ENCODE measurements around the gene CYB561.

GRCh38 chr17:63419398-63419797, 26.7 kb downstream of the CYB561 start:
- TF ChIP-seq FOXM1 (IDR thresholded peaks at IDR 0.05; ENCODE audit: borderline replicate concordance) (no peak), ZNF384 (IDR thresholded peaks at IDR 0.05) (no peak), SP1 (IDR thresholded peaks at IDR 0.05) (no peak), NFRKB (IDR thresholded peaks at IDR 0.05) (no peak), BHLHE40 (IDR thresholded peaks at IDR 0.05; ENCODE audit: borderline replicate concordance) (no peak), TARDBP (IDR thresholded peaks at IDR 0.05) (no peak), CTBP1 (IDR thresholded peaks at IDR 0.05; ENCODE audit: borderline replicate concordance) (no peak)

Data from HEK293T (cell line).